ENCODE data around the gene SPATA2.

Gene SPATA2

DNA sequence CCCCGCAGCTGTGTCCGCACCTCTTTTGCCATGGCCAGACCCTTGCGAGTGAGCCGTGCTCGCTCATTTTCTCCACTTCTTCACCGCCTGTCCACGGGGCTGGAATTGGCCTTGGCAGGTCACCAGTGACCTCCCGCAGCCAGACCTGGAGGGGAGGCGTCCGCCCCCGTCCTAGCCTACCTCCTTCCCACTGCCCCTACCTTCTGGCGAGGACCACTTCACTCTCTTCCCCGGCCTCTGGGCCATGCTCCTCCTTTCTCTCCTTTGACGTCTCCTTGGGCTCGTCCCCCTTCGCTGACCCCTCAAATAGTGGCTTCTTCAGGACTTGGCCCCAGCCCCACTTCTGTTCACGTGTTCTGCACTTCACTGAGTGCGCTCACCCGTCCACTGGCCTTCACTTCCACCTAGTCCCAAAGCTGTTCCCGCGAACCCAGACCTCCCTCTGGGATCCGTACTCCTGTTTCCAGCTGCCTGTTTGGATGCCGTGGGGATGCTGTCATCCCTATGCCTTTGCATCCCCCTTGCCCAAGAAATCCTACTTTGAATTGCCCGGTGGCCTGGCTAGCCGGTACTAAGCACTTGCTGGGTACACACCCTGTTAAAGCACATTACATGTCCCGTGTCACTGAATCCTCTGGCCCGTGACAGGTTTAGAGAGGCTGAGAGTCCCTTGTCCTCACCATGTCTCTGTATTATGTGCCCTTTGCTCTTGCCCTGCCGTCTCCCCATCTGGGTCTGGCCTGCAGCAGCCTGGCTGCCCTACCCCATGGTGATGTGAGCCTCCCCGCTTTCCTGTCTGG, 33.0 kb downstream of the SPATA2 start:
- TF ChIP-seq, protein P1, sequence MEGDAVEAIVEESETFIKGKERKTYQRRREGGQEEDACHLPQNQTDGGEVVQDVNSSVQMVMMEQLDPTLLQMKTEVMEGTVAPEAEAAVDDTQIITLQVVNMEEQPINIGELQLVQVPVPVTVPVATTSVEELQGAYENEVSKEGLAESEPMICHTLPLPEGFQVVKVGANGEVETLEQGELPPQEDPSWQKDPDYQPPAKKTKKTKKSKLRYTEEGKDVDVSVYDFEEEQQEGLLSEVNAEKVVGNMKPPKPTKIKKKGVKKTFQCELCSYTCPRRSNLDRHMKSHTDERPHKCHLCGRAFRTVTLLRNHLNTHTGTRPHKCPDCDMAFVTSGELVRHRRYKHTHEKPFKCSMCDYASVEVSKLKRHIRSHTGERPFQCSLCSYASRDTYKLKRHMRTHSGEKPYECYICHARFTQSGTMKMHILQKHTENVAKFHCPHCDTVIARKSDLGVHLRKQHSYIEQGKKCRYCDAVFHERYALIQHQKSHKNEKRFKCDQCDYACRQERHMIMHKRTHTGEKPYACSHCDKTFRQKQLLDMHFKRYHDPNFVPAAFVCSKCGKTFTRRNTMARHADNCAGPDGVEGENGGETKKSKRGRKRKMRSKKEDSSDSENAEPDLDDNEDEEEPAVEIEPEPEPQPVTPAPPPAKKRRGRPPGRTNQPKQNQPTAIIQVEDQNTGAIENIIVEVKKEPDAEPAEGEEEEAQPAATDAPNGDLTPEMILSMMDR (IDR thresholded peaks at IDR 0.05; ENCODE audit: insufficient read depth, low read length, missing control alignments), result no peak
- no peak for DNase-seq (ENCODE audit: low read depth, low spot score)
- H3K4me3 ChIP-seq (ENCODE audit: low read depth, low read length), result no peak overlapping the region
- ChIA-PET CTCF (no interaction called here), POLR2A (no interaction called here)

DNA sequence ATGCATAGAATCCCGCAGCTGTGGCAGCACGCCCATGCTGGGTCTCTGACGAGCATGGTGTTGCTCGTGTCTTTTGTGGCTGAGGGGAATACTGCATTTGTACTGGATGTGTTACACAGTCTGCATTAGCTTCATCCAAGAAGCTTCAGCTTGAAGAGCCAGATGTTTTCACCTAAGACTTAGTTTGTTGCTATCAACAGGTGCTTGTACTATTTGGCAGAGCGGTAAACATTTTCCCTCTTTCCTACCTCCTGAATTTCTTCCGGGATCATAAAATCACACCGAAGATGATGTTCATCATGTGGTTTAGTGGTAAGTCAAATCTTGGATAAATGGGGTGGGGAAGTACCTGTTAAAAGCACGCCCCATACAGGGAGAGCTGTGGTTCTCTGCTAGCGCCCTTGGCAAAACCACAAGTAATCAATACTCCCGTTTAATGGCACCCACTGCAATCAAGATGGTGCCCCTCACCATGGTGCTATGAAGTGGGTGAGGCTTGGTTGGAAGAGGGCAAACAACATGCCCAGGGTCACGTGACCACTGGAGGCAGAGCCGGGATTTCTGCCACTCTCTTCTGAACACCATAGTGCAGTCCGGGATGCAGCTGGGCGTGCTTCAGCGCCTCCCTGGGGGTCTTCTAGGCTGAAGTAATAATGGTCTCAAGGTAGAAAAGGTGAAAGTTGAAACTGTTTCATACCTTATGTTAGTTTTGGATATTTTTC, 34.4 kb downstream of the SPATA2 start:
- DNase-seq (ENCODE audit: low read depth, low spot score), result no peak
- ChIA-PET POLR2A (no interaction called here), CTCF (interaction anchor here (1.0 to 1.9 kb wide), 4 partner anchors 8 to 273 kb away, joined by 3 to 12 read pairs (median 4); no protein-coding TSS in a partner anchor)
- TF ChIP-seq, protein P1 (IDR thresholded peaks at IDR 0.05; ENCODE audit: insufficient read depth, low read length, missing control alignments), result no peak
- no peak overlapping the region for H3K4me3 ChIP-seq (ENCODE audit: low read depth, low read length)

DNA sequence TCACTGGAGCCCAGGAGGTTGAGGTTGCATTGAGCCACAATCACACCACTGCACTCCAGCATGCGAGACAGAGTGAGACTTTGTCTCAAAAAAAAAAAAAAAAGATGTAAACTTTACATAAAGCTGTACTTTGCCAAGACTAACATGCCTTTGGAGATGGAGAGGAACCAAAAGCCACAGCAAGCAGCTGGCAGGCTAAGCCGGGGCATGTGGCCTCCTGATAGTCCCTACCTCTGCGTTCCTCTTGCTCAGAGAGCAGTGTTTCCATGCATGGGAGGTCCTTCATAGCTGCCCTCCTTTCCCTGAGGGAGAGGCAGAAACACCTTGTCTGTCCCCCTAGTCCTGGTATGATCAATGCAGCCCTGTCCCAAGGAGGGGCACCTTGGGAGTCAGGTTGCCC, 35.2 kb downstream of the SPATA2 start:
- TF ChIP-seq, protein P1 (IDR thresholded peaks at IDR 0.05; ENCODE audit: insufficient read depth, low read length, missing control alignments), result no peak
- no peak overlapping the region for H3K4me3 ChIP-seq (ENCODE audit: low read depth, low read length)
- ChIA-PET CTCF (interaction anchor here (1.0 to 1.9 kb wide), 4 partner anchors 9 to 272 kb away, joined by 3 to 12 read pairs (median 4); no protein-coding TSS in a partner anchor), POLR2A (no interaction called here)
- DNase-seq (ENCODE audit: low read depth, low spot score), result peak; percentile 62

DNA sequence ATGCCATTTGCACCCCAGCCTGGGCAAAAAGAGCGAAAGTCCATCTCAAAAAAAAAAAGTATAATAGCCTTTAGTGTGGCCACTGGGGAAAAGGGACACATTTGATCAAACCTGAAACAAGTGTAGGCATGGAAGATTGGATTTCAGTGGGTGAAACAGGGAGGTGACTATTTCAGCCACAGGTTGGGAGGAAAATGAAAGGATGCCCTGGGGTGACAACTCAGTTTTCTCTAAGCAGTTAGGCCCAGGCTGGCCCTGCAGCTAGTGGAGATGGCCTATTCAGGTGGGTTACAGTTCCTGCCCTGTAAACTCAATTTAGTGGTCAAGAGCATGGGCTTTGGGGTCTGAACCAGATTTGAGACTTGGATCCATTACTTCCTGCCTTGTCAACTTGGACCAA, 36.4 kb downstream of the SPATA2 start:
- ChIA-PET CTCF (interaction anchor here (2.4 to 2.9 kb wide), 2 partner anchors 9 to 269 kb away, joined by 10 to 20 read pairs; no protein-coding TSS in a partner anchor), POLR2A (no interaction called here)
- TF ChIP-seq, protein P1 (IDR thresholded peaks at IDR 0.05; ENCODE audit: insufficient read depth, low read length, missing control alignments), result no peak
- no peak overlapping the region for H3K4me3 ChIP-seq (ENCODE audit: low read depth, low read length)
- DNase-seq (ENCODE audit: low read depth, low spot score), result no peak

DNA sequence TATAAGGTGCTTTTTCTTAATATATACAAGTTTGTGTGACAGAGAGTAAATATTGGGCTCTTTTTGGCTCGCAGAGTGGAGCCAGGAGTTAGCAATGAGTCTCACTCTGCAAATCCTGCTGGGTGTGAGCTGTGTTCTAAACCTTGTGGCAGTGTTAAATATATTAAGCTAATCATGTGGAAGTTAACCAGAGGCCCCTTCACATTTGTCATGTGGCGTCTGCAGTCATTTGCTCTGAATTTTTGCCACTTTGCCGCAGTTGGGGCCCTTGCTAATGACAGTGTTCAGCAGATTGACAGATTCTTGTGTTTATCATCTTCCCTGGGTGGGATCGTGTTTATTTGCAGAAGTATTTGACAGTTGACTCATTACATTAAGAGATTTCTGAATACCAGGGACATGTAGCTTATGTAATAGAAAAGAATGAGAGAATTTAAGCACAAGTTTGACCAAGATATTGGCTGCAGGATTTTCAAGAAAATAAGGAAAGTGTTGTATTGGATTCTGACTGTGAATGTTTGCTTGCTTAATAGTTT, 37.9 kb downstream of the SPATA2 start:
- TF ChIP-seq, protein P1 (IDR thresholded peaks at IDR 0.05; ENCODE audit: insufficient read depth, low read length, missing control alignments), result no peak
- H3K4me3 ChIP-seq (ENCODE audit: low read depth, low read length), result no peak overlapping the region
- DNase-seq (ENCODE audit: low read depth, low spot score), result no peak
- POLR2A ChIA-PET, result no interaction called here
- CTCF ChIA-PET, result interaction anchor here (1.0 to 2.9 kb wide), 6 partner anchors 10 to 336 kb away, joined by 3 to 20 read pairs (median 4); no protein-coding TSS in a partner anchor

DNA sequence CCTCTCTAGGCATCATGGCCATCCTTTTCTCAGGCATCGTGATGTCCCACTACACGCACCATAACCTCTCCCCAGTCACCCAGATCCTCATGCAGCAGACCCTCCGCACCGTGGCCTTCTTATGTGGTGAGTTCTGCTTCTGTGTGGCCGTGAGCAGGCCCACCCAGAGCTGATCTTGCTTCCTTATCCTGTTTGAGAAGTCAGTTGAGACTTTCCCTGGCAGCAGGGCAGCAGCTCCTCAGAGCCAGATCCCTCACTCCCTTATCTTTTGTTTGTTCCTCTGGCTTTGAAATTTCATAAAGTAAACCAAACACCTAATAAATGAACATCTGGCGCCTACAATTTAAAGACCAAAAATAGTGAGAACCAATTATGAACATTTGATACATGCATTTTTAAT, 40.6 kb downstream of the SPATA2 start:
- TF ChIP-seq, protein P1 (IDR thresholded peaks at IDR 0.05; ENCODE audit: insufficient read depth, low read length, missing control alignments), result no peak
- CTCF ChIA-PET, result interaction anchor here (1.6 to 4.5 kb wide), 2 partner anchors 14 to 266 kb away, joined by 5 to 30 read pairs; no protein-coding TSS in a partner anchor
- POLR2A ChIA-PET, result no interaction called here
- no peak overlapping the region for H3K4me3 ChIP-seq (ENCODE audit: low read depth, low read length)
- DNase-seq (ENCODE audit: low read depth, low spot score), result no peak
